Vagina (tissue), 2 donors: ENCODE results near the gene POLR2M.

Experiments used
- POLR2AphosphoS5 ChIP-seq, 2 donors: sonication (generic); formaldehyde crosslinking; IDR thresholded peaks; one replicate each; pipeline ENCODE4 v1.9.0; 2017; ENCODE audit warnings: antibody characterized with exemption in 2 of 2, mild to moderate bottlenecking in 2 of 2, low read depth in 1 of 2; ENCODE audit not compliant: insufficient read depth in 1 of 2
- TF ChIP-seq, protein P1 (sequence below), 3 experiments: fragments of 450-650 bp in 2 of 3; fragments of 200-600 bp in 1 of 3; sonication (generic) in 1 of 3; IDR thresholded peaks; one replicate each; pipeline ENCODE4 v1.5.1; 2017 to 2019; ENCODE audit warnings: antibody characterized with exemption in 3 of 3, mild to moderate bottlenecking in 2 of 3, moderate library complexity in 2 of 3

- TF ChIP-seq, protein P1, sequence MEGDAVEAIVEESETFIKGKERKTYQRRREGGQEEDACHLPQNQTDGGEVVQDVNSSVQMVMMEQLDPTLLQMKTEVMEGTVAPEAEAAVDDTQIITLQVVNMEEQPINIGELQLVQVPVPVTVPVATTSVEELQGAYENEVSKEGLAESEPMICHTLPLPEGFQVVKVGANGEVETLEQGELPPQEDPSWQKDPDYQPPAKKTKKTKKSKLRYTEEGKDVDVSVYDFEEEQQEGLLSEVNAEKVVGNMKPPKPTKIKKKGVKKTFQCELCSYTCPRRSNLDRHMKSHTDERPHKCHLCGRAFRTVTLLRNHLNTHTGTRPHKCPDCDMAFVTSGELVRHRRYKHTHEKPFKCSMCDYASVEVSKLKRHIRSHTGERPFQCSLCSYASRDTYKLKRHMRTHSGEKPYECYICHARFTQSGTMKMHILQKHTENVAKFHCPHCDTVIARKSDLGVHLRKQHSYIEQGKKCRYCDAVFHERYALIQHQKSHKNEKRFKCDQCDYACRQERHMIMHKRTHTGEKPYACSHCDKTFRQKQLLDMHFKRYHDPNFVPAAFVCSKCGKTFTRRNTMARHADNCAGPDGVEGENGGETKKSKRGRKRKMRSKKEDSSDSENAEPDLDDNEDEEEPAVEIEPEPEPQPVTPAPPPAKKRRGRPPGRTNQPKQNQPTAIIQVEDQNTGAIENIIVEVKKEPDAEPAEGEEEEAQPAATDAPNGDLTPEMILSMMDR (IDR thresholded peaks at IDR 0.05), result no peak
- TF ChIP-seq POLR2AphosphoS5 (IDR thresholded peaks at IDR 0.05; ENCODE audit: insufficient read depth in 1 of 2, low read depth in 1 of 2), result no peak
Observed at GRCh38 chr15:57726411-57726810, 19.9 kb downstream of the POLR2M start.
